Ovary (tissue), 3 donors: ENCODE measurements around the gene EIF1B.

Source experiments
- CTCF ChIP-seq, 3 donors: fragments of 450-650 bp in 2 of 3; fragments of 200-600 bp in 1 of 3; IDR thresholded peaks; one replicate each; pipeline versions ENCODE4 v1.5.1 to v1.8.0; 2016 to 2022; ENCODE audit warnings: antibody characterized with exemption in 3 of 3, mild to moderate bottlenecking in 1 of 3
- EP300 ChIP-seq: sonication (generic); formaldehyde crosslinking; IDR thresholded peaks from one replicate; pipeline ENCODE4 v1.6.1; 2017; ENCODE audit warnings: antibody characterized with exemption
- POLR2A ChIP-seq: fragments of 450-650 bp; IDR thresholded peaks from one replicate; pipeline ENCODE4 v1.6.1; 2017; ENCODE audit warnings: antibody characterized with exemption, mild to moderate bottlenecking, moderate library complexity
- donor health status: DM: no; HTN: no; CAD: no.

- TF ChIP-seq CTCF (IDR thresholded peaks at IDR 0.05) (no peak), POLR2A (no peak), EP300 (no peak)
Observed at GRCh38 chr3:40340541-40341170, 31.1 kb downstream of the EIF1B start.
